Adrenal gland (tissue), 5 donors: ENCODE results near the gene ARRB2.

Source experiments
- POLR2A ChIP-seq, 2 donors: fragments of 450-650 bp; IDR thresholded peaks; one replicate each; pipeline ENCODE4 v1.6.1; 2017; ENCODE audit warnings: antibody characterized with exemption in 2 of 2, mild to moderate bottlenecking in 2 of 2, moderate library complexity in 1 of 2
- TF ChIP-seq, protein P1 (sequence below), 6 experiments: fragments of 450-650 bp in 4 of 6; fragments of 200-600 bp in 2 of 6; sonication (generic) in 1 of 6; IDR thresholded peaks; 1 replicate in 5 of 6; 2 replicates in 1 of 6; pipeline versions ENCODE4 v1.5.1 to v1.8.0; 2016 to 2021; ENCODE audit warnings: antibody characterized with exemption in 6 of 6, mild to moderate bottlenecking in 2 of 6, moderate library complexity in 1 of 6
- donor health status: DM: no; HTN: no; CAD: no.

DNA sequence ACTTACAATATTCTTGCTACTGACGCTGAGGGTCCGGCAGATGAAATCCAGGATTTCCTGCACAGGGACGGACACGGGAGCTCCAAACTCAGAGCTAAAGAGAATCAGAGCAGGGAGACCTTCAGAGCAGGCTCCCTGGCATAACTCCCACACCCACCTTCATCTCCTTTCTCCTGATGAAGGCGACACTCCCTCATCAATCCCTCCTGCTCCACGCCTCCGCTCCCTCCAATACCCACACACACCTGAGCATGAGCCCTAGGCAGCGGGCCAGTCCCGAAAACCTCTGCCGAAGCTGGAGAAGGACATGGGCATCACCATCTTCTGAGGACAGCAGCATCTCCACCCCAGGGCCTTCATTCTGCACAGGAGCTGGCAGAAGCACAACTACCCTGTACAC lies 34.6 kb upstream of the ARRB2 start:
- no peak for TF ChIP-seq POLR2A (IDR thresholded peaks at IDR 0.05)
- TF ChIP-seq, protein P1, sequence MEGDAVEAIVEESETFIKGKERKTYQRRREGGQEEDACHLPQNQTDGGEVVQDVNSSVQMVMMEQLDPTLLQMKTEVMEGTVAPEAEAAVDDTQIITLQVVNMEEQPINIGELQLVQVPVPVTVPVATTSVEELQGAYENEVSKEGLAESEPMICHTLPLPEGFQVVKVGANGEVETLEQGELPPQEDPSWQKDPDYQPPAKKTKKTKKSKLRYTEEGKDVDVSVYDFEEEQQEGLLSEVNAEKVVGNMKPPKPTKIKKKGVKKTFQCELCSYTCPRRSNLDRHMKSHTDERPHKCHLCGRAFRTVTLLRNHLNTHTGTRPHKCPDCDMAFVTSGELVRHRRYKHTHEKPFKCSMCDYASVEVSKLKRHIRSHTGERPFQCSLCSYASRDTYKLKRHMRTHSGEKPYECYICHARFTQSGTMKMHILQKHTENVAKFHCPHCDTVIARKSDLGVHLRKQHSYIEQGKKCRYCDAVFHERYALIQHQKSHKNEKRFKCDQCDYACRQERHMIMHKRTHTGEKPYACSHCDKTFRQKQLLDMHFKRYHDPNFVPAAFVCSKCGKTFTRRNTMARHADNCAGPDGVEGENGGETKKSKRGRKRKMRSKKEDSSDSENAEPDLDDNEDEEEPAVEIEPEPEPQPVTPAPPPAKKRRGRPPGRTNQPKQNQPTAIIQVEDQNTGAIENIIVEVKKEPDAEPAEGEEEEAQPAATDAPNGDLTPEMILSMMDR (IDR thresholded peaks at IDR 0.05), result no peak
